ENCODE data around the gene IST1. TPM values are rescaled to one million over a fixed set of nuclear protein-coding genes. Genes with fewer than 3 reads are reported as not detected.

The IST1 gene
- total and polyA plus RNA-seq, 10 of the 15 experiments (the other 5 are each of a cell fraction or from before 2014, with no cell fraction given), result 97.3 to 293 (median 138) TPM

GRCh38 chr16:71882505-71883167 is 12.7 kb upstream of the IST1 start (continued):
- TF ChIP-seq FOXK2 (IDR thresholded peaks at IDR 0.05) (peak; percentile 45), POLR2AphosphoS5 (IDR thresholded peaks at IDR 0.05; ENCODE audit: low read length) (no peak), TBL1XR1 (IDR thresholded peaks at IDR 0.05; ENCODE audit: low read depth, low read length) (0 out of 2 replicates have a peak, but pooled peaks have one; percentile 49), RCOR1 (conservative IDR thresholded peaks at IDR 0.05; ENCODE audit: low read depth, low read length) (no peak), CBX5 (IDR thresholded peaks at IDR 0.05; ENCODE audit: low read depth) (0 out of 2 replicates have a peak, but pooled peaks have one; percentile 65), CBFB (IDR thresholded peaks at IDR 0.05; ENCODE audit: low read depth) (0 out of 2 replicates have a peak, but pooled peaks have one; percentile 18), CREB1 (IDR thresholded peaks at IDR 0.05; ENCODE audit: low read depth) (no peak; the same call in 1 of the 2 replicates), JUNB (IDR thresholded peaks at IDR 0.05) (no peak; the same call in 1 of the 2 replicates), ZBTB33 (IDR thresholded peaks at IDR 0.05) (no peak), SREBF1 (IDR thresholded peaks at IDR 0.05; ENCODE audit: low read length) (no peak), NR2C2 (IDR thresholded peaks at IDR 0.05; ENCODE audit: borderline replicate concordance, control insufficient read depth, insufficient read length, low read depth) (no peak), NR2C1 (IDR thresholded peaks at IDR 0.05) (no peak), YBX1 (IDR thresholded peaks at IDR 0.05) (no peak), IRF5 (IDR thresholded peaks at IDR 0.05; ENCODE audit: borderline replicate concordance) (no peak), BHLHE40 (IDR thresholded peaks at IDR 0.05; ENCODE audit: borderline replicate concordance in 1 of 2, low read depth in 2 of 2, low read length in 1 of 2) (no peak), TCF3 (IDR thresholded peaks at IDR 0.05; ENCODE audit: borderline replicate concordance, insufficient read depth, low read depth, low read length) (no peak), EGR1 (IDR thresholded peaks at IDR 0.05; ENCODE audit: borderline replicate concordance in 1 of 2, low read depth in 2 of 2, low read length in 2 of 2) (no peak), MYC (IDR thresholded peaks at IDR 0.05; ENCODE audit: insufficient read depth, insufficient read length, insufficient replicate concordance, low read length, severe bottlenecking) (no peak), RFX5 (IDR thresholded peaks at IDR 0.05; ENCODE audit: low read depth, low read length) (no peak), ELK1 (IDR thresholded peaks at IDR 0.05; ENCODE audit: low read depth, low read length) (no peak), BACH1 (IDR thresholded peaks at IDR 0.05; ENCODE audit: borderline replicate concordance) (no peak), PRDM15 (CRISPR knock-in tag; IDR thresholded peaks at IDR 0.05) (no peak), NFXL1 (IDR thresholded peaks at IDR 0.05; ENCODE audit: borderline replicate concordance) (no peak)

All from GM12878 (cell line).